CD1c-positive myeloid dendritic cell (primary cell): ENCODE results near the gene PTGES2.
"Not testable (repeated sequence)": the region's sequence is repeated elsewhere in the genome, so short reads cannot be mapped to it uniquely, and the experiment has no call there.

ENCODE experiments used
- DNase-seq: peaks from one replicate; pipeline ENCODE4 v3.0.0-alpha.2; 2016; ENCODE audit errors: extremely low spot score

The PTGES2 gene

GRCh38 chr9:128136816-128137793, 9.6 kb upstream of the PTGES2 start:
- no peak for DNase-seq

GRCh38 chr9:128135561-128135960, 8.0 kb upstream of the PTGES2 start:
- DNase-seq = not testable (repeated sequence)

DNA sequence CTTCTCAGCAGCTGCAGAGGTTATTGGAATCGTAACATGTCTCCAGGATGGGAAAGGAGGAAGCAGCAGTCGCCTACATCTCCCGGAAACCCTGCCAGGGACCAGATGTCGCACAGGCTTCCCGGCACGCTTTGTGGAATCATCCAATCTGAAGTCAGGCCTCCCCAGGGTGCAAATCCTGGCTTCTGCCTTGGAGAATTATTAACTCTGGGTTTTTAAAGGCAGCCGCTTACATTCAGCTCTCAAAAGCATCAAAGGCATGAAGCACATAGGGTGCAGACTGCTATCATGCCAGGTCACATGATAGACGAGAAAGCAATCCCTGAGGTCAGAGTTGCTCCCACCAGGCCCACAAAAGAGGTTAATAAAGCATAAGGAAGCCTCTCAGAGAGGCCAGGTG, 4.6 kb upstream of the PTGES2 start:
- not testable (repeated sequence) for DNase-seq

DNA sequence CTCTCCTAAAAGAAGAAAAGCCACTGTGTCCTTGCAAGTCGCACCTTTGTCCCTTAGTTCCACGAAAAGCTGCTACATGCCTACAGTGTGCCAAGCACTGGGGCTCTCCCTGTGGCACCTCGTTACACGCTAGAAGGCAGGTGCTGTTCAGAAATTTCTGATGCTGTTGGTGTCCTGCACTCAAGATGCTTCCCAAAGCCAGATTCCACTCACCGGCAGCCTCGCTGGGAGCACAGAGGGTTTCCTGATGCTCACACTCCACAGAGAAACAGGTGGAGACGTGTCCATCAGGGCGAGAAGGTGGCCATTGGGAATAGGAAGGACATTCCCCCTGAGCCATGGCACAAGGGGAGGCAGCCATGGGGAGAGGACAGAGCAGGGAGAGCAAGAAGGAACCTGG, 3.8 kb upstream of the PTGES2 start:
- DNase-seq = not testable (repeated sequence)

GRCh38 chr9:128130651-128131050, 3.1 kb upstream of the PTGES2 start:
- DNase-seq = not testable (repeated sequence)

DNA sequence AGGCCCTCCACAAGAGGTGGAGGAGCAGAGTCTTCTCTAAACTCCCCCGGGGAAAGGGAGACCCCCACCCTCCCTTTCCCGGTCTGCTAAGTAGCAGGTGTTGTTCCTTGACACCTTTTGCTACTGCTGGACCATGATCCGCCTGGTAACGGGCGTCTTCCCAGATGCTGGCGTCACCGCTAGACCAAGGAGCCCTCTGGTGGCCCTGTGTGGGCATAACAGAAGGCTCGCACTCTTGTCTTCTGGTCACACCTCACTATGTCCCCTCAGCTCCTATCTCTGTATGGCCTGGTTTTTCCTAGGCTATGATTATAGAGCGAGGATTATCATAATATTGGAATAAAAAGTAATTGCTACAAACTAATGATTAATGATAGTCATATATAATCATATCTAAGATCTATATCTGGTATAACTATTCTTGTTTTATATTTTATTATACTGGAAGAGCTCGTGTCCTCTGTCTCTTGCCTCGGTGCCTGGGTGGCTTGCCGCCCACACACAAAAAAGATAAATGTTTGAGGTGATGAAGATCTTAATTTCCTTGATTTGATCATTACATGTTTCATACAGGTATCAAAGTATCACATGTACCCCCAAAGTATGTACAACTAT, 2.6 kb upstream of the PTGES2 start:
- DNase-seq = not testable (repeated sequence)

GRCh38 chr9:128128836-128129590, 1.5 kb upstream of the PTGES2 start:
- DNase-seq = no peak

DNA sequence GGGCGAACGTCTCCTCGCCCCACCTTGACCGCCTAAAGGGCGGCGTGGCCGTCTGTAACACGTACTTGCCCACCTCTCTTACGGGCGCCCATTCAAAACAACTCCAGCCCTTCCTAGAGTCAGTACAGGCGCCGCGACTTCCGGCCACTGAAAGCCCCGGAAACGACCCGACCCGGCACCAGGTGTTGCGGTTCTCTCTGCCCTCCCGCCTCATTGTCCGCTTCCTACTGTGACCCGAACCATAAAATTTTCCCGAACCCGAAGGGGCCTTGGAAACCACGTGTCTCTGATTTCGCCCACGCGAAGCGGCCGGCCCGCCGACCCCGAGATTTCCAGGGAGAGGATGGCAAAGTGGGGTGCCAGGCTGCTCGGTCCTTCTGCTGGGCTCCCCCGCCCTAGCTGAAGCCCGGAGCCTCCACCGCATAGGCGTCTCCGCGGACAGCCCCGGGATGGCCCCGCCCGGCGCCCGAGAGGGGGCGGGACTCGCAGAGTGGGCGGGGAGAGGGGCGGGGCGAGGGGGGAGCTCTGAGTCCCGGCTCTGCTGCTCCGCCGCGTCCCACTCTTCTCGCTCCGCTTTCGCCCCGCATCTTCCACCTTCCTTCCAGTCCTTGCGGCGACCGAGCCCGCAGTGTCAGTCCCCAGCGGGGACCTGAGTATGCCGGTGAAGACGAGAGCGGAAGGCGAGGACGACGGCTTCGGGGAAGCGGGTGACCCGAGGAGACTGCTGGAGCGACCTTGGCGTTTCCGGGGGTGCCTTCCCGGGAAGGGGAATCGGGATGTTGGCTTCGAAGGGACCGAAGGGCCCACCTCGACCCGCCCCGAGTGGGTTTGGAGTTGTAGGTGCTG, 684 bp upstream of the PTGES2 start:
- peak; percentile 92 for DNase-seq

DNA sequence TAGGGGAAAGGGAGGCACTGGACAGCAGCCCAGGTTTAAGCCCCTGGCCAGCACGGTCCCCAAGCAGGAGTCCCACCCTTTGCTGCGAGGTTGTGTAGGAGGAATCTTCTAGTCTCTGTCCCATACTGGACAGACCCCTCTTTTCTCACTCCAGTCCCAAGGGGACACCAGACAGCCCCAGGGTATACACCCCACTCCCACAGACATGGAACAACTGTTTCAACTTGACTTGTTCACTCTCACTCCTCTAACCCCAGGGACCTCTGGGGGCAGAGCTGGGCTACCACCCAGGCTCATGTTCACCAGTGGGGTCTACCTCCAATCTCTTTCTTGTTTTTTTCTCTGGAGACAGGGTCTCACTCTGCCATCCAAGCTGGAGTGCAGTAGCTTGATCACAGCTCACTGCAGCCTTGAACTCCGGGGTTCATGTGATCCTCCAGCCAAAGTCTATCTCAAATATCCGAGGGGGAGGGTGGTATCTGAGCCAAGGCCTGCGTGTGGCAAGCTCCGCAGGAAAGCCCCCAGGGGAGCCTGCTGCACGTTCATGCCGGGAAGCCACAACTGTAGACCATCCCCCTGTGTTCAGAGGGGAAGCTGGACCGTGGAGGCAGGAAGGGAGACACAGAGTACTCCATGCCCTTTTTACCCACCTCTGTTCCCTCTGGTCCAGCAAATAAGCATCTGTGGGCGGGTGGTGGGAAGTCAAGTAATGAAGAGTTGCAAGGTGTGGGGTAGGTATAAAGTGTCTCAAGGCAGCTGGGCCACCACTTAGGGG, 1.8 kb downstream of the PTGES2 start:
- DNase-seq = no peak

DNA sequence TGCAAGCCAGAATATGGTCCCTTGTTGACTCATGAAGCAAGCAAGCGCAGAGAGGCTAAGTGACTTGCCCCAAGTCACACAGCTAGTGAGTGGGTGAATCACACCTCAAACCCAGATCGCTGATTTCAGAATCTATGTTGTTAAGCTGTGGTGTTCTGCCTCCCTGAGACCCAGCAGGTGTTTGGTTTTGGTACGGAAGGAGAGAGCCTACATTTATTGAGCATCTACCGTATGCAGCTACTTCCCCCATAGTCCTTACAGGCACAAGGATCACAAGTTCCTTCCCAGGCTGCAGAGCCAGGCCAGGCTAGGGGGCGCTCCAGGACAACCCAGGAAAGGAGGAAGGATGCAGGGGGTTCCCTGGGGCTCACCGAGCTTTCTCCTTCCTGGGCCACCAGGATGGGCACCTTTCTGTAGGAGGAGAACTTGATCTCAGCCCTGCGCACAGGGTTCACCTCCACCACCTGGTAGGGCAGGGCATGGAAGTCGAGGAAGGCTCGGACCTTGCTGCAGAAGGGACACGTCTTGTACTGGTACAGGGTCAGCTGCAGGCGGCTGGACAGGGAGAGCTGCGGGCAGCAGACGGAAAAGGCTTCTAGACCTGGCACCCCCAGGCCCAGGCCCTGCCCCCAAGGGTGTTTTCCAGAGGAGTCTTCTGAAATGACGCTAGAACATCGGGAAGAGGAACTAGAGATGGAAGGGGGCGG, 2.5 kb downstream of the PTGES2 start:
- DNase-seq = peak; percentile 77

- DNase-seq = no peak
Measured at GRCh38 chr9:128124451-128124850, 3.1 kb downstream of the PTGES2 start.

- DNase-seq = no peak
Measured at GRCh38 chr9:128123451-128124080, 4.0 kb downstream of the PTGES2 start.

GRCh38 chr9:128122809-128123175, 4.7 kb downstream of the PTGES2 start:
- DNase-seq = no peak

DNA sequence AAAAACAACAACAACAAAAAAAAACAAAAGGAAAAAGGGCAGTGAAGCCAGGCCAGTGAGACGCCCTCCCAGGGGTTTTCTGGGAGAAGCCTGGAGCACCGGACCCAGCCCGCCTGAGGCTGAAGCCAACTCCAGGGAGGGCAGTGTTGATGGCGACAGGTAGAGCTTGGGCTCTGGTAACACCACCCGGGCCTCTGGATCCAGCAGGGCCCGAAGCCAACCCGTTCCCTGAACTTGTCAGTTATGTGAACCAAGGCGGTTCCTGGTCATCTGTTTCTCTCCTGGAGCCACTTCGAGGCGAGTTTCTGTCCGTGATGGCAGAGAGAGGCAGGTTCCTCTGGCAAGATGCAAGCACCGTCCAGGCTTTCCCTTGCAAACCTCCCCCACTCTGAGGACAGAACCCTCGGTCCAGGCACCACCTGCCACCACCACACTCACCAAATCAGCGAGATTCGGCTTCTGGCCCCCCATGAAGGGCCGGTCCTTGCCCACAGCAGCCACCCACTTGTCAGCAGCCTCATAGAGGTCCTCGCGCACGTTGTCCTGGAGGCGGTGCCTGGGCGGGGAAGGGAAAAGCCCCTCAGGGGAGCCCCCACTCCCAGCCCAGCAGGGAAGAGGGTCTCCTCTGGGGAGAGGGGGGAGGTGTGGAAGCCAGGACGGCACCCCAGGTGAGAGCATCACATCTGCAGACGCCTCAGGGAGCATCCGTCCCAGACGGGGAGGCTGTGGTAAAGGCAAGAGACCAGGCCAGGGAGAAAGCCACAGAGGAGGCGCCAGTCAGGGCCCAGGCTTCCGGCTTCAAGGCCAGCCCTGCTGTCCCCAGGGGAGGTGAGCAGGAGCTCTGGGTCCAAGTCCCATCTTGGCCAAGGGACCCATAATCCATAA, 5.4 kb downstream of the PTGES2 start:
- DNase-seq = no peak

GRCh38 chr9:128121466-128121810, 6.1 kb downstream of the PTGES2 start:
- no peak for DNase-seq

GRCh38 chr9:128120741-128121465, 6.6 kb downstream of the PTGES2 start:
- no peak for DNase-seq

DNA sequence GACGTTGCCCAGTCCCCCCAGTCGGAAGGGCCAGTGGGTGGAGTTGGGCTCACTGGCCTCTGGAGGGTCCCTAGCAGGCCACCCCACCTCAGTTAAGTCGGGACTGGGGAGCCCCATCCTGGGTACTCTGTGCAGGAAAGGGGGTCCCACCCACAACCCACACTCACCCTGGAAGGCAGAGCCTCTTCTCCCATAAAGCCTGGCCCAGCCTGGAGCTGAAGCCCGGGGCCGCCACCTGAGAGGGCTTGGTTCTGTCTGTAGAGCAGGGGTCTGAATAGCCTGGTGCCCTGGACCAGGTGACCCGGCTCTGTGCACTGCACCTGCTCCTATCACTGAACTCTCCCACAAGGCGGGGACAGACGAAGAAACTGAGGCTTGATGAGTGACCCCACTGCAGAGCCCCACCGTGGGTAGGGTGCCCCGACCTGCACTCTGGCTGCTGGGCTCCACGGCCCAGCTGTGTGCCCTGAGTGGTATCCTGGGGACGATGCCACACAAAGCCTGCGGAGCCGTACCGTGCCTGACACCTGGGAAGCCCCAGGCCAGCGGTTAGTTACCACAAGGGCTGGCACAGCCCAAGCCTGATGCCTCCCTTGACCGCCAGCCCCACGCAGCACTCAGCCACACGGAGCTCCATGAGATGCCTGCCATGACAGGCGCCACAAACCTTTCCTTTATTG, 7.3 kb downstream of the PTGES2 start:
- no peak for DNase-seq
